ENCODE measurements around the gene CEACAM8.
"Not testable (repeated sequence)": the region's sequence is repeated elsewhere in the genome, so short reads cannot be mapped to it uniquely, and the experiment has no call there.

Gene CEACAM8

DNA sequence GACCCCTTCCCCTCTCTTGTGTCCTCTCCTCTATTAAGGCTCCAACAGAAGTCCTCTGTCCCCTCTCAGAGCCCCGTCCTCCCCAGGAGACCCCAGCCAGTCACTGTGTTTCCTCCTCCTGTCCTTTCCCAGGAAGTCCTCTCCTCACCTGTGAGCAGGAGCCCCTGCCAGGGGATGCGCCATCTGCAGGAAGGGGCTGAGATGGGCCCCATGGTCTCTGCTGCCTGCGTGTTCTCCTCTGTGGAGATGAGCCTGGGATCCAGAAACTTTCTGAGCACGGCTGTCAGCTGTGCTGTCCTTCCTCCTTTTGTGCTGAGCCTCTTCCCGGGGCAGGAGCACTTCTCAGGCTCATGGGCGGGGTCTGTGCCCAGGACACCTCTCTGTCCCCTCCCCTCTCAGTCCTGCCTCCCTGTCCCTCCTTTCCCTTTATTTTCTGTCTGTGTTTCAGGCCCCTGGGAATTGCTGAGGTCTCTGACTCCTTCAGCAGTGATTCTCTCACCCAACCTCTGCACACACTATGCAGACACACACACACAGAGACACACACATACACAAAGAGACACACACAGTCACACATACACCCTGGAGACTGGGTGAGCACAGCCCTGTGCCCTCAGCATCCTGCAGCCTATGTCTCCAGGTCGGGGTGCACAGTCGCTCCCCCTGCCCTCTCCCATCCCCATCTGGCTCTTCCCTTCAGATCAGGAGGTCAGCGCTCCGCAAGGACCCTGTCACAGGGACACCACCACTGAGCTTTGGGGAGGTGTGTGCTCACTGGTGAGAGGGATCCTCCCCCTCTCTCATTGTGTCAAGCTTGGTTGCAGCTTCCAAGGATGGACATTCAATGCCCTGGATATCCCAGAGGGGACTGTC, at the start of gene CEACAM8:
TSS of gene CEACAM8 (minus strand) at position 308 of the 873 bp plus-strand sequence. CDS start at position 212, 96 bp downstream.
- no peak for DNase-seq

DNA sequence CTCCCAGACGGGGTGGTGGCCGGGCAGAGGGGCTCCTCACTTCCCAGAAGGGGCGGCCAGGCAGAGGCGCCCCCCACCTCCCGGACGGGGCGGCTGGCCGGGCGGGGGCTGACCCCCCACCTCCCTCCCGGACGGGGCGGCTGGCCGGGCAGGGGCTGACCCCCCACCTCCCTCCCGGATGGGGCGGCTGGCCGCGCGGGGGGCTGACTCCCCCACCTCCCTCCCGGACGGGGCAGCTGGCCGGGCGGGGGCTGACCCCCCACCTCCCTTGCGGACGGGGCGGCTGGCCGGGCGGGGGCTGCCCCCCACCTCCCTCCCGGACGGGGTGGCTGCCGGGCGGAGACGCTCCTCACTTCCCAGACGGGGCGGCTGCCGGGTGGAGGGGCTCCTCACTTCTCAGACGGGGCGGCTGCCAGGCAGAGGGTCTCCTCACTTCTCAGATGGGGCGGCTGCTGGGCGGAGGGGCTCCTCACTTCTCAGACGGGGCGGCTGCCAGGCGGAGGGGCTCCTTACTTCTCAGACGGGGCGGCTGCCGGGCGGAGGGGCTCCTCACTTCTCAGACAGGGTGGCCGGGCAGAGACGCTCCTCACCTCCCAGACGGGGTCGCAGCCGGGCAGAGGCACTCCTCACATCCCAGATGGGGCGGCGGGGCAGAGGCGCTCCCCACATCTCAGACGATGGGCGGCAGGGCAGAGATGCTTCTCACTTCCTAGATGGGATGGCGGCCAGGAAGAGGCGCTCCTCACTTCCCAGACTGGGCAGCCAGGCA, 44.8 kb upstream of the CEACAM8 start:
- DNase-seq, result not testable (repeated sequence)

GRCh38 chr19:42635233-42635539, 40.5 kb upstream of the CEACAM8 start:
- no peak for DNase-seq

DNA sequence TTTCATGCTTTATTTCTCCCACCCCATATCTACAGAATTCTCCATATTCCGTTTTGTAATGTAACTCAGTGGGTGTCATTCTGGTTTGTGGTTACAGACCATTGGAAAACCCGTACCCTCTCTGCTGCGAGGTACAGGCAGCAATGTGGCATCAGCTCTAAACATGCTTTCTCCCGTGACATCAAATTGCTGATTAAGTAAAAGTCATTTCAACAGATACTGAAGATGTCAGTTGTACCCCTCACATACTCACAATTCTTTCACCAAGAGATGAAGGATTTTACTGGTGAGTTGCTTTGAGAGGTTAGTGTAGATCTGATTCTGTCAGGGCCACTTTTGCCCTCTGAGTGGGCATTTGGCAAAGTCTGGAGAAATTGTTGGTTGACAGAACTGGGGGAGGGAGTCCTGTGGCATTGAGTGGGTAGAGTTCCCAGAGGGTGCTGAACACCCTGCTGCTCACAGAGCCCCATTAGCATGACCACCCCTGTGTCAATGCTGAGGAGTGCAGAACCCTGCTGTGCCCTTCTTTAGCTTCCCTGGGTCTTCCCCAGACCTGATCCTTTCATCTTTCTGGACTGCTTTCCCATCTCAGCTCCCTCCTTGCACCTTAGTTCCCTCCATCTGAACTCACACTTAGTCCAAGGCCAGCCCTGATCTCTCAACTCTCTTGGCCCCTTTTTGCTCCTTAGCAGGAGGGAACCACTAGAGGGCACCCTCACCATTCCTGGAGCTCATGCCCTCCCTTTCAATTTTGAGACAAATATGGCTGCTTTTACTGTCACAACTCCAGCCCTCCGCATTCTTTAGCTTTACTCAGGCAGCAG, 39.9 kb upstream of the CEACAM8 start:
- no peak for DNase-seq

DNA sequence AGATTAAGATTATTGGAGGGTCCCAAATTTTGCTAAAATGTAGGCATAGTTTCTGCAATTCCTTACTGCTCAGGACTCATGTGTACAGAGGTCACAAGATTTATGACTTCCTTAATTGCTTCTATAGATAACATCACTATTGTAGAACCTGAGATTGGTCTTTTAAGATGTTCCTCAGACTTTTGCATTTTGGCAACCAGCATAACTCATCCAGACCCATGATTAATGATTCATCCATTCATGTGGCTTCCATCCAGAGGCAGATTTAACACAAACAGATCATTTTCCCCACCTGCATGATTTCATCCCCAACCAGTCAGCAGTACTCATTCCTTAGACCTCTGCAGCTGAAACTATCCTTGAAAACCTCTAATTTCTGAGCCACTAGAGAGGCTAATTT, 34.5 kb upstream of the CEACAM8 start:
- DNase-seq, result no peak

- DNase-seq, result no peak
These were observed 33.9 kb upstream of the CEACAM8 start for GRCh38 chr19:42628411-42629140.

DNA sequence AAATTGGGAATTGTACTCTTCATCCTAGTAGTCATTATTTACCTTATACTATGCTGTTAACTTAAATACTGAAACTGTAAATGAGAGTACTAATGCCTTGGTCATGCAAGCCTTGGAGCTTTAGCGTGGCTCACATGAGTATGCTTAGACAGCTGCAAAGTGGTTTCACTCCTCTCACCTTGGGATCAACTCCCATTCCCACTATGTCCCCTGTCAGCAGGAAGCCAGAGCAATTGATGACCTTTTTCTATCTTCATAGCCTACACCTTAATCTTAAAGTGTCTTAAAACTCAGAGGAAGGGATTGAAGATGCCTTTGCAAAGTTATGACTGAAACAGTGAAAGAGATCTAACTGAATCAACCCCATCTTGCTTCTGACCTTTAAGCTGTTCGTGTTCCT, 33.2 kb upstream of the CEACAM8 start:
- DNase-seq, result no peak

DNA sequence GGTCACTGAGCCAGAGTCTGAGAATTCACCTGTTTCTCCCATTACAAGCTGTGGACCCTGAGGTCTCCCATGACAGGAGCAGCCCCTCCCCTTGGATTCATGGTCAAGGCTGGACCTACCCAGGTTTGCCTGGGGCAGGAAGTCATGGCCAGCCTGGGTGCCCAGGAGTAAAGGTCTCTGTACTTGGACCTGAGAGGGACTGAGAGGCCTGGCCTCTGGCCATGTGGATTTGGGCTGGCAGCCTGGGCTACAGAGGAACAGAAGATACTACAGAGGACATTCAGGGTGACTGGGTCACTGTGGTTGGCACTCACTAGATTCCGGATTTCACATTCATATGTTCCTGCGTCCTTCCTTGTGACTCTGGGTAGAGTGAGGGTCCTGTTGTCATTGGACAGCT, 31.5 kb upstream of the CEACAM8 start:
- no peak for DNase-seq

DNA sequence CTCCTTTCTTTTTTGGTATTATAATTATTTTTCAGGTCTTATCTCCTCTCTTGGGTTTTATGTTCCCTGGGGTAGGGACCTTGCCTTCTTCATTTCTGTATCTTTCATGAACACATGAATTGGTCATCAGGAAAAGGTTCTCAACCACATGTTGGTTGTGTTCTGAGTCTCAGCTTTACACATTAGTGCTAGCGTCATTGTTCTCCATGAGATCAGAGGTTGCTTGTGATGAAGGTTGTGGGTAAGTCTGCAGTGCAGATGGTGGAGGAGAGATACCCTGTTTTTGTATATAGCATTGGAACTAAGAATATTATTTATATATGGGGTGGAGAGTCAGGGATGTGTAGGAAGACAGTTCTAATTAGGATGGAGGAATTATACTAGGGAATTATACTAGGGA, 24.5 kb upstream of the CEACAM8 start:
- no peak for DNase-seq

- no peak for DNase-seq
These were observed 18.9 kb upstream of the CEACAM8 start for GRCh38 chr19:42613666-42614065.

DNA sequence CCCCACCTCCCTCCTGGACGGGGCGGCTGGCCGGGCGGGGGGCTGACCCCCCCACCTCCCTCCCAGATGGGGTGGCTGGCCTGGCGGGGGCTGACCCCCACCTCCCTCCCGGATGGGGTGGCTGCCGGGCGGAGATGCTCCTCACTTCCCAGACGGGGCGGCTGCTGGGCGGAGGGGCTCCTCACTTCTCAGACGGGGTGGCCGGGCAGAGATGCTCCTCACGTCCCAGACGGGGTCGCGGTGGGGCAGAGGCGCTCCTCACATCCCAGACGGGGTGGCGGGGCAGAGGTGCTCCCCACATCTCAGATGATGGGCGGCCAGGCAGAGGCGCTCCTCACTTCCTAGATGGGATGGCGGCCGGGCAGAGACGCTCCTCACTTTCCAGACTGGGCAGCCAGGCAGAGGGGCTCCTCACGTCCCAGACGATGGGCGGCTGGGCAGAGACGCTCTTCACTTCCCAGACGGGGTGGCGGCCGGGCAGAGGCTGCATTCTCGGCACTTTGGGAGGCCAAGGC, 15.7 kb upstream of the CEACAM8 start:
- not testable (repeated sequence) for DNase-seq

- peak; percentile 20 for DNase-seq
These were observed 12.1 kb upstream of the CEACAM8 start for GRCh38 chr19:42606660-42607351.

DNA sequence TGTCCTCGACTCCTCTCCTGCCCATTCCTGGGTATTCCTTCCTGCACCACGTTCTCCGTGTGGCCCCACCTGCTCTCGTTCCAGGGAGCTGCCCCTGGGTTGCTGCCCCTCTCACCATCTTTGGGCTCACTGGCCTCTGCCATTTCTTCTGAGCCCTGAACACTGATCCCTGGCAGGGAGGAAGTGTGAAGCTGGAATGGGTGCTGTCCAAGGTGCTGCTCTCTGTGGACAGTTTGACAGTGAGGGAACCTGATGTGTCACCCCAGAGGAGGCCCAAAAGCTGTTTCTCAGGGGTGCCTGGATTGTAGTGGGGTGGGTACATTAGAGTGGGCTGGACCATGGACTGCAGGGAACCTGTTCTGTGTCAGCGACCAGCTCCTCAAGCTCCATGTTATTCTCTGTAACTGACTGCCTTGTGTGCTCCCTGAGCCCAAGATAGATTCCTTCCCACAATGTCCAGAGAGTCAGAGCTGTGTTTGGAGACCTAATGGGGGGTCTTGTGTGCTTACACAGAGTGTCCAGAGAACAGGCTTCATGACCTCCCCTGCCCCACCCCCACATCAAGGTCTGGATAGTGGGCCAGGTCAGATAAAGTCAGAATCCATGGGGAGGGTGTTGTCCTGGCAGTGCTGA, 7.2 kb upstream of the CEACAM8 start:
- no peak for DNase-seq

DNA sequence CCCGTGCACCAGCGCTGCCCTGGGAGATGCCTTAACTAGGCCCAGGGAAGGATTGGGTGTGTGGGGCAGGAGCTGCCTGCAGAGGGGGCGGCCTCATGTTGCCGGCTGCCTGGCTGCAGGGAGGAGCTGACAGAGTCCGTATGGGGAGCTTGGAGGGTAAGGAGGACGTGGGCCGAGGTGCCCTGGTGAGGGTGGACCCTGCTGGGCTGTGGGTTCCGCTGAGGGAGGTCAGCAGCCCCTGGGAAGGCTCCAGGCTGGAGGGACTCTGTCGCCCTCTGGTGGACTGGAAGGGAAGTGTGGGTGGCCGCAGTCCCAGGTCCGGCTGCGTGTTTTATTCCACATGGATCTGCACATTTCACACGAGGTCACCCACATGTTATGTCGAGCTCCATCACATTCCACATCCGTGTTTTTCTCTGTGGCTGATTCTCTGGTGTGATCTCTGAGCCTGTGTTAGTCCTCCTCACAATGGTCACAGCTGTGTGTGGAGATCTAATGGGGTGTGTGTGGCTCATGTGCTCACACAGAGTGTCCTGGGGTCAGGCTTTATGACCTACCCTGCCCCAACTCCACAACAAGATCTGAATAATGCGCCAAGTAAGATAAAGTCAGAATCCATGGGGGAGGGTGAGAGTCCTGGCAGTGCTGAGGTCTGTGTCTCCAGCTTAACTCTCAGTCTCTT, 1.8 kb upstream of the CEACAM8 start:
- no peak for DNase-seq

- DNase-seq, result no peak
These were observed 937 bp upstream of the CEACAM8 start for GRCh38 chr19:42595550-42596172.

DNA sequence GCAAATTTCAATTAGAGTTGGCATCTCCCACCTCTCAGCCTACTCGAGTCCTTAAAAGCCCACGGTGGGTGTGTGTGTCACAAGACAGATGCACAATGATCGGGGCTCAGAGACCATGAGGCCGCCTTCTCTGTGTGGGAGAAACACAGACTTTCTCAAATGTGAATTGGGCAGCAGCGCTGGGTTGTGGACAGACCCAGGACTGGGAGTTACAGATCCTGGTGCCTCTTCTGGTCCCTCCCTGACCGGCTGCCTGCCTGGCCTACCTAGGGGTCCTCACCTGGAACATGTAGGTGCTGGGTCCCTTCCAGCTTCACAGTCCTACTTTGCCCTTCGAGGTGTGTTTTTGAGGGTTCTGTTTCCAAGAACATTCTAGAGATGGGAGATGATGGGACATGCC, 4.9 kb downstream of the CEACAM8 start:
- DNase-seq, result no peak

GRCh38 chr19:42584466-42584865, 10.3 kb downstream of the CEACAM8 start:
- no peak for DNase-seq

DNA sequence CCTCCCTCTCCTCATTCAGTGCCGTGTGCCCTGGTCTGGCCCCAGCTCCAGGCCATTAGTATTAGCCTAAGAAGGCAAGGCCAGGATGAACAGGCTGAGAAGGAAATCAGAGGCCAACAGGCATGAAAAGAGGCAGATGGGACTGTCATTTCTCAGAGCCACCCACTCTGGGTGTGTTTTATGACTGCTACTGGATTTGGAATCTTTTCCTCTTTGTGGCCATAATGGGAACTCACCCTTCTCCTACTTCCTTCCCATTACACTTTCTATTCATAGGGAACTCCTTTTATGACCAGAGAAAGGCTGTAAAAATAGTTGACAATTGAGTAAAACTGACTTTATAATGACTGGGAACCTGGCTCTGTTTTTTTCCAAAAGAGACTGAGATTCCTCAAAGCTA, 17.7 kb downstream of the CEACAM8 start:
- no peak for DNase-seq

DNA sequence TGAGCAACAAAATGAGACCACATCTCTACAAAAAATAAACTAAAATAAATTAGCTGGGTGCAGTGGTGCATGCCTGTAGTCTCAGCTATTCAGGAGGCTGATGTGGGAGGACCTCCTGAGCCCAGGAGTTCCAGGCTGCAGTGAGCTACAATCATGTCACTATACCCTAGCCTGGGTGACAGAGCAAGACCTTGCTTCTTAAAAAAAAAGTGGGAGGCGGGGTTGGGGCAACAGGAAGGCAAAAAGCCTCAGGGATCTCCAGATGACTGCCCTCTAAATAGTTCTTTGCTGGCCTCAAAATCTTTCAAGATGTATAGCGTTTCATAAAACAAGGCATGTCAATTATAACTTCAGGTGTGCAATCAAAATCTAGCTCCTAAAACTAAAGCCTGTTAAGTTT, 18.5 kb downstream of the CEACAM8 start:
- DNase-seq, result no peak

GRCh38 chr19:42573642-42574041, 21.1 kb downstream of the CEACAM8 start:
- DNase-seq, result no peak
